NCI-H524 treated with DMSO at 0.1 percent for 48 hours (cell line): Measurements from ENCODE around the gene SLC2A13.
"Not testable (repeated sequence)": the region's sequence is repeated elsewhere in the genome, so short reads cannot be mapped to it uniquely, and the experiment has no call there.

Experiments used
- DNase-seq: peaks from one replicate; lab custom pipeline; 2025; lab: John Stamatoyannopoulos, UW

SLC2A13 gene

DNA sequence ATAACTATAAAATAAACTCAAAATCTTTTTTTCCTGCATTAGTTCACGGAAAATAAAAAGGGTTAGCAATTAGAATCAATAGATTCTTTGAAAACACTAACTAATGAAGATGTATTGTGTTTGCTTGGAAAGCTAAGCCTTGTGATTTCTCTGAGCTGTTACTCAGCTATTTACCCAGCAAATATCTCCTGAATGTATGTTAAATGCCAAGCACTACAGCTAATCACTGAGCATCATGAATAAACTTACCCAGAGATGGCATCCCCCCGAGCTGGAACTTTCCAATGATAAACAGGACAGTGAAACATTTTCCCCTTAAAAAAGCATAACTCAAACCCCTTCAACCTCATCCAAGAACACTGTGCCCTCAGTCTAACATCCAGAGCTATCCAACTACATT, 71.2 kb downstream of the SLC2A13 start:
- DNase-seq = no peak

- DNase-seq = no peak
Measured at GRCh38 chr12:40034156-40034555, 71.7 kb downstream of the SLC2A13 start.

DNA sequence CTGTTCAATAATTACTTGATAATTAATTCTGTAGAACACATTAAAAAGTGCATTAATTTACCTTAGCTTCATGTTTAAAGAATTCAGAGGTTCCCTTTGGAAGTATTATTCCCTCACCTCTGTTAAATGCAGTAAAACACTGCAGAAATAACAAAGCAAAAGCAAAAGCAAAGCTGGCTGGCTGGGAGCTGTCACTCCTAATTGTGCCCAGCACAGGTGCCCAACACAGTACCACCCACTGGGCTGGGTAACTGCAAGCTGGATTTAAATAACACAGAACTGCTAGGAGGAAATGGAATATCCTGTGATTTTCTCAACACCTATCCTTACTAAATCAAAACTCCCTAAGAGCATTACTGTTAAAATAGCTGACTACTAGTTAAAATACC, 72.6 kb downstream of the SLC2A13 start:
- DNase-seq = no peak

GRCh38 chr12:40032433-40033241, 73.2 kb downstream of the SLC2A13 start:
- DNase-seq = no peak

- no peak for DNase-seq
Measured at GRCh38 chr12:40031965-40032364, 73.9 kb downstream of the SLC2A13 start.

DNA sequence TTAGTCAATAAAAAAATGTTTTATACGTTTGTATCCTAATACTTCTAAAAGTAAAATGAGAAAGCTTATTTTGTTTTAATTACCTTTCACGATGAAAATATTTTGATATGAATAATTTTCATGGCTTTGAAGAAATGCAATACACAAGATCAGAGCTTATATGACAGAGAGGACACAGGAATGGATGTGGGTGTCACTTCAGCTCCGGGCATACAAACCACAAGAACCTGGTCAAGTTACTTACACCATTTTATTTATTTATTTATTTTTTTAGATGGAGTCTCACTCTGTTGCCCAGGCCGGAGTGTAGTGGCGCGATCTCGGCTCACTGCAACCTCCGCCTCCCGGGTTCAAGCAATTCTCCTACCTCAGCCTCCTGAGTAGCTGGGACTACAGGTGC, 74.9 kb downstream of the SLC2A13 start:
- DNase-seq = not testable (repeated sequence)

DNA sequence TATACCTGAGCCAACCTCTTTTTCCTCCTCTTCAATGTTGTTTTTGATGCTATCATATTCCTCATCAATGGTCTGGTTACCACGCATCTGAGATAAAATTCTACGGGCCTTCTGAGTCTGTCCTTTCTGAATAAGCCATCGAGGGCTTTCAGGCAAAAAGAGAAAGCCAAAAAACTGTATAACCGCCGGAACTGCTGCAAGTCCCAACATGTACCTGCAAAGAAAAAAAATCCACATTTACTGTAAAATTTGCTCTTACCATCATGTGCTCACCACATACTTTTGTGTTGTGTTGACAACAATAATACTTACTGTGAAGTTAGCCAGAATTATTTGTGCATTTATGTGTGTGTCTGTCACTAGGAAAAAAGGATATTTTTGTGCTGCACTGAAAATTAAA, 77.6 kb downstream of the SLC2A13 start:
- DNase-seq = no peak

GRCh38 chr12:40022850-40023249, 83.0 kb downstream of the SLC2A13 start:
- DNase-seq = no peak

DNA sequence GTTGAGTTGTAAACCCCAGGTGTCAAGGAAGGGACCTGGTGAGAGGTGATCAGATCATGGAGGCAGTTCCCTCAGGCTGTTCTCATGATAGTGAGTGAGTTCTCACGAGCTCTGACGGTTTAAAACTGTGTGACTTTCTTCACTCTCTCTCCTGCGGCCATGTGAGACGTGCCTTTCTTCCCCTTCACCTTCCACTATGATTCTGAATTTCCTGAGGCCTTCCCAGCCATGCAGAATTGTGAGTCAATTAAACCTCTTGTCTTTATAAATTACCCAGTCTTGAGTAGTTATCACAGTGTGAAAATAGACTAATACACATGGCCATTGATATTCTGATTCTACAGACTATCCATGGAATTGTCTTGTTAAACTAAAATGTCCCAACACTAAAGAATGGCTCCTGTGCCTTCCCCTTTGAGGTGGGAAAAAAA, 85.6 kb downstream of the SLC2A13 start:
- no peak for DNase-seq

GRCh38 chr12:40017488-40017887, 88.4 kb downstream of the SLC2A13 start:
- DNase-seq = no peak

GRCh38 chr12:40016980-40017379, 88.9 kb downstream of the SLC2A13 start:
- DNase-seq = no peak

GRCh38 chr12:40015881-40016280, 90.0 kb downstream of the SLC2A13 start:
- no peak for DNase-seq

DNA sequence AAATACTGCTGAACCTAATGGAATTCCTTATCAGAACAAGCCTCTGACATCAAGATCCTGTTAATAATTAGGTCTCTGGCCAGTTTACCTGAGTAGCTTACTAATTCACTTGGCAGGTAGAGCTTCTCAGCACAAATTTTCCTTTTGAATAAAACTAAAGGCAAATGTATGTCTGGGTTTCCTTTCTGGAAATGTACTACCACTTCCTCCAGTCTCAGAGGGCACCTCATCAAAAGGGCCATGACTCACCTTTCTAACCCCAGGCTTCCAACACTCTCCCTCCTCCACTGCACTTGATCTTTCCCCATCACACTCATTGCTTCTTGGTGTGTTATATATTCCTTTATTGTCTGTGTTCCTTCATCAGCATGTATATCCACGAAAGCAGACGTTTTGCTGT, 90.5 kb downstream of the SLC2A13 start:
- DNase-seq = no peak

DNA sequence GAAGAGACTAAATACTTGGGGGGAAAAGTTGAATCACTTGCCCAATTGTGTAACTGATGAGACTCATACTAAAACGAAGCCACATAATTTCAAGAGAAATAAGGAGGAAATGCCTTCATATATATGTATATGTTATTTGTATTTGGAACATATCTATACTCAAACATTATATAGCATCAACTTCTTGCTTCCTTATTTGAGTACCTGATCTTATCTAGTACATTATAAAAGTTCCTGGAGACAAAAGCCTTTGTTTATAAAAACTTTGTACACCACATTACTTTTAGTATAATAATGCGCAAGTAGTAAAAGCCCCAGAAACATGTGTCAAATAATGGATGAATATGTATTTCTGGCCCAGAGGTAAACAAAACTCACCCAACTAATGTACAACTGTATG, 92.0 kb downstream of the SLC2A13 start:
- DNase-seq = no peak

- DNase-seq = no peak
Measured at GRCh38 chr12:40013292-40013691, 92.6 kb downstream of the SLC2A13 start.

- no peak for DNase-seq
Measured at GRCh38 chr12:40012711-40013110, 93.2 kb downstream of the SLC2A13 start.

- no peak for DNase-seq
Measured at GRCh38 chr12:40011775-40012129, 94.1 kb downstream of the SLC2A13 start.

DNA sequence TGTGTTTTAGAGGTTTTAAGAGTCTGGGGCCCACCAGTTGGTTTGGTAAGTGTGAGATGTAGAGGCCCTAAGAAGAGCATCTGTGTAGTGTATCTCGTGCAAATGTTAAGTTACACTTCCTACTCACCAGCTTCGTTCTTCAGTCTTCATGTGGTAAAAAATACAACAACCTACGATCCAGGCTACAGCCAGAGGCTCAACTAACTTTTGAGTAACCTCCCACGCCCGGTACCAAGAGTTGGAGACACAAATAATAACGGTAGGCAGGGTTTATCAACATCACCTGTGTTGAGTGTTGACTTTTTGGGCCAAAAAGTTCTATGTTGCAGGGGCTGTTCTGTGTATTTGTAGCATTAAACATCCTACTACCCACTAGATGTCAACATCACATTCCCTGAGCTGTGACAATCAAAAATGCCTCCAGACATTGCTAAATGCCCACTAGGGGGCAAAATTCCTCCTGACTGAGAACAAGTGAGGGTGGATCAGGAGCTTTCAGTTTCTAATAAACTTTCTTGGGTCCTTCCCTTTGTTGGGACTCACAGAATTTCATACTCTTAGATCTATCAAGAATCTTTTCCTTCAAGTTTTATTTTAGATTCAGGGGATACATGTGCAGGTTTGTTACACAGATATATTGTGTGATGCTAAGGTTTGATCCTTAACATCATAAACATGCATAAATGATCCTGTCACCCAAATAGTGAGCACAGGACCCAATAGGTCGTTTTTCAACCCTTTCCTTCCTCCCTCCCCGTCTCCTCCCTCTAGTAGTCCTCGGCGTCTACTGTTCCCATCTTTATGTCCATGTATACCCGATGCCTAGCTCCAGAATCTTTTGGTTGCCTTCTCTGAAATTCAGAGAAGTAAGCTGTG, 94.7 kb downstream of the SLC2A13 start:
- no peak for DNase-seq

DNA sequence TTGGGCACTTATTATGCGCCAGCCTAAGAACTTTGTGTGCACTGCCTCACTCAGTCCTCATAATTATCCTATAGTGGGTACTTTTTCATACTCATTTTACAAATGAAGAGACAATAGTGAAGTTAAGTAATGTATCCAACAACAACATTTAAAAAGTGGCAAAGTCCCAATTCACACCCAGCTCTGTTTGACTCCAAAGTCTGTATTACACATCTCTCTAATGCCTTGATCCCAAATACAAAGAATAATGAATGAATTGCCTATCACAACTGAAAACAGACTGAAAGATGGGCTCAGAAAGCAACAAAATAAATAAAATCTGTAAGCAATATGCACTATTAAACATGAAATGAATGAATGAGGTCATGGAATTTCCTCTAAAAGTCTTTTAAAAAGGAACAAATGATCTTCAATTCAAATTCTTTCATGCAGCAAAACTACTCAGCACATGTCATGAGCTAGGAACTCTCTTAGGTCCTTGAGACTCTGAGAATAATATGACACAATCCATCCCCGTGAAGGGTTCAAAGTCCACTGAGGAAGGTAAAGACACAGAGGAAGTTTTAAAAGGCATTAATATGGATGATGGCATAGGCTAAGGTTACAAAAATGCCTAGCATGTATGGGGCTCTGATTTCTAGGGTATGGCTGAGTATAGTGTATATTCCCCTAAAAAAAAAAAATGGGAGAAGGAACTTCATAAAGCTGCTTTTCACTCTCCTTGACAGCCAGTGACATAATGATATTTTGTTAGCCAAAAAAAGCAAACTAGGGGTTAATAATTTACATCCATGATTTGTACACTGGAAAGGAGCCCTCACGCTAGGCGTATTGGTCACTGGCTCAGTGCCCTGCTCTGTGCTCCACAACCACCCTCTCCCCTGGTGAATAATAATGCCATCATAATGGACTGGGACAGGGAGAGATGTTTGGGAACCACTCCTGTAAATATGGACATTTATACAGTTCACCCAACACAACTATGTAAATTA, 103.4 kb downstream of the SLC2A13 start:
- DNase-seq = no peak

DNA sequence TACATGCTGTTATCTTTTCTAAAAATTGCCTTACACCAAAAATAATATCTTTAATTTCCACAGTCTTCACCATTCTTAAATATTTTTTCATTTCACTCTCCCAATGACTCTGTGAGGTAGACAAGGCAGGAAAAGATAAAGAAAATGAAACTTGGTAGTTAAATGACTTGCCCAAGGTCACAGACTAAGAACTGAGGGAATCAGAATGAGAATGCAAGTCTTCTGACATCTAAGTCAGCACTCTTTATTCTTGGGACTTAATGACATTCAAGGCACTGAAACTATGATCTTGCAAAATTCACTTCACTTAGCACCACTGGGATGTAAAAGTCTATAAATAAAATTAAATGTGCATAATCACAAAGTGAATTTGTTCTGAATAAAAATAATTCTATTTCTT, 104.5 kb downstream of the SLC2A13 start:
- DNase-seq = no peak

DNA sequence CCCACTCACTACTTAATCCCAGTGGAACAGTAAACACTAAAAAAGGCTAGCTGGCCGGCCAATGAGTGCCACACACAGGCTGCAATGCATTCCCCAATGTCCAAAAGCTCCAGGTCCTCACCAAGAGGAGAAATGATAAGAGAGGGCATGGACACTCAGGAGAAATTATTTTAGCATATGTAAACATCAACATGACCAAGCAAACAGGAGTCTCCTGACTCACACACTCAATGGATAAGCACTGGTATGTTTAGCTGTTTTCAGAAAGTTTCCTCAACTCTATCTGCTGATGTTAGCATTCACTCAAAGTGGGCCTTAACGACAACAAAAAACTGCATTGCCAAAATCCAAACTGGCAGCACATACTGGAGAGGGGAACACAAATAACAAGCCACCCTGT, 105.0 kb downstream of the SLC2A13 start:
- no peak for DNase-seq

- no peak for DNase-seq
Measured at GRCh38 chr12:39993268-39993667, 112.6 kb downstream of the SLC2A13 start.
